GM23338 (cell line): ENCODE data around the gene ATP6V0E2. TPM values are rescaled to one million over a fixed set of nuclear protein-coding genes. Genes with fewer than 3 reads are reported as not detected.

Experiments
- CREB1 ChIP-seq: fragments of 250-450 bp; sonication (Bioruptor Pico); IDR thresholded peaks from 2 replicates; pipeline ENCODE4 v1.5.0; 2020; ENCODE audit warnings: low read depth, mild to moderate bottlenecking, moderate library complexity
- JUNB ChIP-seq: IDR thresholded peaks from one replicate; pipeline ENCODE4 v1.6.1; 2016; ENCODE audit warnings: antibody characterized with exemption; ENCODE audit not compliant: unreplicated experiment
- POLR2AphosphoS5 ChIP-seq: IDR thresholded peaks from 2 replicates; pipeline ENCODE4 v1.6.1; 2016; ENCODE audit warnings: antibody characterized with exemption, low read depth
- STAT1 ChIP-seq: IDR thresholded peaks from one replicate; pipeline ENCODE4 v1.6.1; 2016; ENCODE audit warnings: antibody characterized with exemption; ENCODE audit not compliant: unreplicated experiment
- ZNF114 ChIP-seq: fragments of 250-450 bp; sonication (Bioruptor Pico); IDR thresholded peaks from 2 replicates; pipeline ENCODE4 v1.5.0; 2020; ENCODE audit warnings: mild to moderate bottlenecking, moderate library complexity
- ZNF331 ChIP-seq: fragments of 250-450 bp; sonication (Bioruptor Pico); IDR thresholded peaks from 2 replicates; pipeline ENCODE4 v1.5.0; 2020; ENCODE audit warnings: low read depth, mild to moderate bottlenecking, moderate library complexity
- ZNF462 ChIP-seq: fragments of 250-450 bp; sonication (Bioruptor Pico); IDR thresholded peaks from 2 replicates; pipeline ENCODE4 v1.5.0; 2020; ENCODE audit warnings: mild to moderate bottlenecking, moderate library complexity
- polyA plus RNA-seq: library from polyadenylated mRNA; unstranded; fragments of >200 nt; fragmentation: Nextera tagmentation; extraction: Ambion mirVana; gene quantifications from 2 replicates; pipeline ENCODE4 v1.2.1, GENCODE V29; 2016
- total RNA-seq: library from RNA; depleted of rRNA; stranded (reverse); fragments of >200 nt; shearing (Covaris generic); gene quantifications from 2 replicates; pipeline ENCODE4 v1.2.3, GENCODE V29; 2014
- TF ChIP-seq, protein P1 (sequence below), 2 experiments: fragments of 200-600 bp in 1 of 2; sonication (generic) in 1 of 2; conservative IDR thresholded peaks; 2 replicates each; pipeline versions ENCODE4 v1.5.1 to v1.6.1; 2016 to 2017; ENCODE audit warnings: antibody characterized with exemption in 2 of 2, low read depth in 2 of 2, mild to moderate bottlenecking in 2 of 2, moderate library complexity in 1 of 2

Gene ATP6V0E2
- total and polyA plus RNA-seq, 2 experiments from 2014 or later: 15.6 to 34.7 TPM

DNA sequence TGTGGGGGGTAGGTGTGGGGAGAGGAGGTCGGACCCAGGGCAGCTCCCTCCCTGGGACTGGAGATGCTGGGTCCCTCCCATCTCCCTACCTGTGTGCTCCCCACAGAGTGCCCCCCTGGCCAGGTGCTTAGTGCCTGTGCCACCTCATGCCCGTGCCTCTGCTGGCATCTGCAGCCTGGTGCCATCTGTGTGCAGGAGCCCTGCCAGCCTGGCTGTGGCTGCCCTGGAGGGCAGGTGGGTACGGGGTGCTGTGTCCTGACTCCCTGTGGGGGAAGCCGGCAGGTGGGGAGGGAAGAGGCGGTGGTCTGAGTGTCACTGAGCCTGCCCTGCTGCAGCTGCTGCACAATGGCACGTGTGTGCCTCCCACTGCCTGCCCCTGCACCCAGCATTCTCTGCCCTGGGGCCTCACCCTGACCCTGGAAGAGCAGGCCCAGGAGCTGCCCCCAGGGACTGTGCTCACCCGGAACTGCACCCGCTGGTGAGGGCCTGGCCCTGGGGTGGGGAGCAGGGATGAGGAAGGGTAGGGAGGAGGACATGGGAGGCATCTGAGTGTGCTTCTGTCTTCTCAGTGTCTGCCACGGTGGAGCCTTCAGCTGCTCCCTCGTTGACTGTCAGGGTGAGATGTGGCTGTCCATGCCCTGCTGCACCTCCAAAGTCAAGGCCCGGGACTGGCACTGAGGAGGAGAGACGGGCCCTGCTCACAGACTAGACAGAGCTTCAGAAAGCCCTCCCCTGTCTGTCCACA is 47.3 kb upstream of the ATP6V0E2 start (continued):
- no peak for TF ChIP-seq ZNF462 (CRISPR knock-in tag)
- no peak for TF ChIP-seq CREB1 (CRISPR knock-in tag)
- no peak for TF ChIP-seq JUNB
- TF ChIP-seq ZNF331 (CRISPR knock-in tag): no peak
- no peak for TF ChIP-seq ZNF114 (CRISPR knock-in tag)
- TF ChIP-seq POLR2AphosphoS5: no peak
- TF ChIP-seq STAT1: no peak
- TF ChIP-seq, protein P1, sequence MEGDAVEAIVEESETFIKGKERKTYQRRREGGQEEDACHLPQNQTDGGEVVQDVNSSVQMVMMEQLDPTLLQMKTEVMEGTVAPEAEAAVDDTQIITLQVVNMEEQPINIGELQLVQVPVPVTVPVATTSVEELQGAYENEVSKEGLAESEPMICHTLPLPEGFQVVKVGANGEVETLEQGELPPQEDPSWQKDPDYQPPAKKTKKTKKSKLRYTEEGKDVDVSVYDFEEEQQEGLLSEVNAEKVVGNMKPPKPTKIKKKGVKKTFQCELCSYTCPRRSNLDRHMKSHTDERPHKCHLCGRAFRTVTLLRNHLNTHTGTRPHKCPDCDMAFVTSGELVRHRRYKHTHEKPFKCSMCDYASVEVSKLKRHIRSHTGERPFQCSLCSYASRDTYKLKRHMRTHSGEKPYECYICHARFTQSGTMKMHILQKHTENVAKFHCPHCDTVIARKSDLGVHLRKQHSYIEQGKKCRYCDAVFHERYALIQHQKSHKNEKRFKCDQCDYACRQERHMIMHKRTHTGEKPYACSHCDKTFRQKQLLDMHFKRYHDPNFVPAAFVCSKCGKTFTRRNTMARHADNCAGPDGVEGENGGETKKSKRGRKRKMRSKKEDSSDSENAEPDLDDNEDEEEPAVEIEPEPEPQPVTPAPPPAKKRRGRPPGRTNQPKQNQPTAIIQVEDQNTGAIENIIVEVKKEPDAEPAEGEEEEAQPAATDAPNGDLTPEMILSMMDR (conservative IDR thresholded peaks at IDR 0.05; ENCODE audit: low read depth in 2 of 2): no peak
